SK-N-SH (cell line): ENCODE data around the gene SCYGR3. TPM values are rescaled to one million over a fixed set of nuclear protein-coding genes. Genes with fewer than 3 reads are reported as not detected.
A peak's percentile ranks its signal among the peaks of the same experiment; 100 is the strongest.

Experiments used
- CTCF ChIA-PET: fragments of 300-600, 350-600 bp; formaldehyde crosslinking; extraction: SDS; loops from one replicate; lab custom pipeline; 2021; lab: Yijun Ruan, JAX
- POLR2A ChIA-PET: fragments of 350-600 bp; sonication (Branson Sonifier 250); formaldehyde crosslinking; extraction: SDS; loops from one replicate; lab custom pipeline; 2020; ENCODE audit warnings: antibody characterized with exemption, inconsistent platforms; lab: Yijun Ruan, JAX
- DNase-seq: peaks from one replicate; pipeline ENCODE4 v3.0.0; 2012
- H2AFZ ChIP-seq: fragments of 200-600 bp; sonication (generic); 2 replicates; pipeline ENCODE4 v1.8.1; 2016; ENCODE audit warnings: antibody characterized with exemption, mild to moderate bottlenecking, low read depth
- H3F3A ChIP-seq: fragments of 200-600 bp; sonication (generic); replicated peaks from 2 replicates; pipeline ENCODE3; 2016; ENCODE audit warnings: antibody characterized with exemption, mild to moderate bottlenecking; ENCODE audit not compliant: insufficient read depth
- H3K27ac ChIP-seq, 2 experiments: fragments of 200-500 bp in 1 of 2; fragments of 200-600 bp in 1 of 2; sonication (Bioruptor generic) in 1 of 2; sonication (generic), shearing (Covaris generic) in 1 of 2; 2 replicates each; pipeline versions ENCODE4 v1.5.1 to v1.6.1; 2014 to 2016; ENCODE audit warnings: low read depth in 2 of 2, inconsistent platforms in 1 of 2, low read length in 1 of 2, mild to moderate bottlenecking in 1 of 2, mixed read lengths in 1 of 2
- H3K27me3 ChIP-seq: fragments of 200-600 bp; sonication (generic), shearing (Covaris generic); 2 replicates; pipeline ENCODE4 v1.6.1; 2016; ENCODE audit warnings: mixed run types; ENCODE audit not compliant: insufficient read depth
- H3K36me3 ChIP-seq, 2 experiments: fragments of 200-500 bp in 1 of 2; fragments of 200-600 bp in 1 of 2; sonication (Bioruptor generic) in 1 of 2; sonication (generic) in 1 of 2; replicated peaks in 1 of 2; 2 replicates each; pipeline versions ENCODE3 to v1.5.1; 2014 to 2016; ENCODE audit warnings: low read length in 1 of 2, mild to moderate bottlenecking in 1 of 2; ENCODE audit not compliant: insufficient read depth in 2 of 2, control insufficient read depth in 1 of 2
- H3K4me1 ChIP-seq, 2 experiments: fragments of 200-500 bp in 1 of 2; fragments of 200-600 bp in 1 of 2; sonication (Bioruptor generic) in 1 of 2; sonication (generic), shearing (Covaris generic) in 1 of 2; 2 replicates each; pipeline versions ENCODE4 v1.5.1 to v1.6.1; 2014 to 2016; ENCODE audit warnings: low read depth in 1 of 2, low read length in 1 of 2, mixed run types in 1 of 2; ENCODE audit not compliant: insufficient read depth in 2 of 2, control insufficient read depth in 1 of 2
- H3K4me2 ChIP-seq: fragments of 200-600 bp; sonication (generic), shearing (Covaris generic); 2 replicates; pipeline ENCODE4 v1.6.1; 2017; ENCODE audit warnings: mixed run types
- H3K4me3 ChIP-seq, 2 experiments: fragments of 200-500 bp in 1 of 2; fragments of 200-600 bp in 1 of 2; sonication (Bioruptor generic) in 1 of 2; sonication (generic), shearing (Covaris generic) in 1 of 2; 2 replicates each; pipeline versions ENCODE4 v1.5.1 to v1.8.1; 2014 to 2016; ENCODE audit warnings: low read depth in 2 of 2, inconsistent platforms in 1 of 2, low read length in 1 of 2, mild to moderate bottlenecking in 1 of 2, mixed read lengths in 1 of 2, moderate library complexity in 1 of 2
- H3K79me2 ChIP-seq: fragments of 200-600 bp; sonication (generic); 2 replicates; pipeline ENCODE4 v1.8.1; 2017; ENCODE audit warnings: mild to moderate bottlenecking; ENCODE audit not compliant: insufficient read depth
- H3K9ac ChIP-seq: fragments of 200-600 bp; sonication (generic); 2 replicates; pipeline ENCODE4 v1.6.1; 2017; ENCODE audit warnings: mixed run types
- H3K9me2 ChIP-seq: fragments of 200-600 bp; sonication (generic); 2 replicates; pipeline ENCODE4 v1.6.1; 2017; ENCODE audit warnings: mixed run types
- H3K9me3 ChIP-seq: fragments of 200-600 bp; sonication (generic); 2 replicates; pipeline ENCODE4 v1.6.1; 2017; ENCODE audit warnings: mixed run types, mild to moderate bottlenecking, moderate library complexity
- H4K20me1 ChIP-seq: fragments of 200-600 bp; sonication (generic); 2 replicates; pipeline ENCODE4 v1.6.1; 2017; ENCODE audit warnings: mild to moderate bottlenecking, mixed run types; ENCODE audit not compliant: insufficient read depth
- GATA2 ChIP-seq: sonication (generic); formaldehyde crosslinking; IDR thresholded peaks from 2 replicates; pipeline ENCODE4 v1.5.0; 2020; ENCODE audit warnings: mild to moderate bottlenecking, missing genetic modification reagents
- MEF2A ChIP-seq: IDR thresholded peaks from 2 replicates; pipeline ENCODE4 v1.4.0; 2012; ENCODE audit warnings: low read depth, borderline replicate concordance
- RAD21 ChIP-seq: IDR thresholded peaks from 2 replicates; pipeline ENCODE4 v1.6.1; 2012; ENCODE audit warnings: mild to moderate bottlenecking, low read length
- SMC3 ChIP-seq: IDR thresholded peaks from 2 replicates; pipeline ENCODE4 v1.6.1; 2012; ENCODE audit warnings: low read depth, low read length, improper control_type of control experiment
- TEAD4 ChIP-seq: IDR thresholded peaks from 2 replicates; pipeline ENCODE4 v1.4.0; 2012; ENCODE audit warnings: mild to moderate bottlenecking, borderline replicate concordance; ENCODE audit not compliant: insufficient read depth
- YY1 ChIP-seq: IDR thresholded peaks from 2 replicates; pipeline ENCODE4 v1.4.0; 2012; ENCODE audit warnings: low read depth, mild to moderate bottlenecking
- WGBS: methylation state at CpG from one replicate; pipeline ENCODE4 v1.1.6; 2017; ENCODE audit warnings: low lambda C conversion rate; 5-methylcytosine and 5-hydroxymethylcytosine counted together
- polyA plus RNA-seq, 3 experiments: library from polyadenylated mRNA; depleted of rRNA; stranded (reverse); fragments of >200 nt; gene quantifications; 2 replicates each; pipeline ENCODE4 v1.2.3, GENCODE V29; 2012
- TF ChIP-seq, protein P1 (sequence below): fragments of 150-350 bp; IDR thresholded peaks from 2 replicates; pipeline ENCODE4 v1.6.1; 2017; ENCODE audit warnings: antibody characterized with exemption, low read length, low read depth, borderline replicate concordance
- TF ChIP-seq, protein P2 (sequence below): fragments of 150-350 bp; IDR thresholded peaks from 2 replicates; pipeline ENCODE4 v1.6.1; 2016; ENCODE audit warnings: mild to moderate bottlenecking, low read depth, low read length
- TF ChIP-seq, protein P3 (sequence below): IDR thresholded peaks from 2 replicates; pipeline ENCODE4 v1.4.0; 2012; ENCODE audit warnings: low read depth, borderline replicate concordance

SCYGR3 gene
- polyA plus RNA-seq, 1 of the 3 experiments (the other 2 are of a cell fraction): not detected

DNA sequence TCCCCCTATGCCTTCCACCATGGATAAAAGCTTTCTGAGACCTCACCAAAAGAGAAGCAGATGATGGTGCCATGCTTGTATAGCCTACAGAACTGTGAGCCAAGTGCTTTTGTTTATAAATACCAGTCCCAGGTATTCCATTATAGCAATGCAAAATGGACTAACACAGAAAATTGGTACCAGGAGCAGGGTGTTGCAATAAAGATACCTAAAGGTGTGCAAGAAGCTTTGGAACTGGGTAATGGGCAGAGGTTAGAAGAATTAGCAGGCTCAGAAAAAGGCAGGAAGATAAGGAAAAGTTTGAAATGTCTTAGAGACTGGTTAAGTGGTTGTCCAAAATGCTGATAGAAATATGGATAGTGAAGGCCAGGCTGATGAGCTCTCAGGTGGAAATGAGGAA is 32.3 kb downstream of the SCYGR3 start:
- Histone ChIP-seq H3F3A (no peaks in the 10 kb centered on the region), H3K27me3 (no peaks in the 10 kb centered on the region; the same call in 1 of the 2 replicates), H3K27ac (no peak overlapping the region), H2AFZ (no peak overlapping the region), H3K4me2 (no peak overlapping the region), H3K9me3 (0 out of 2 replicates have a peak, but pooled peaks cover 3% of the 10 kb centered on the region), H3K36me3 (no peaks in the 10 kb centered on the region), H3K4me1 (no peaks in the 10 kb centered on the region; a peak in 1 of 4 replicates), H4K20me1 (no peaks in the 10 kb centered on the region), H3K4me3 (no peak overlapping the region), H3K79me2 (no peaks in the 10 kb centered on the region), H3K9me2 (no peaks in the 10 kb centered on the region), H3K9ac (no peak overlapping the region)
- no peak for TF ChIP-seq YY1
- TF ChIP-seq MEF2A: no peak
- DNase-seq: no peak
- ChIA-PET POLR2A (no interaction called here), CTCF (no interaction called here)

DNA sequence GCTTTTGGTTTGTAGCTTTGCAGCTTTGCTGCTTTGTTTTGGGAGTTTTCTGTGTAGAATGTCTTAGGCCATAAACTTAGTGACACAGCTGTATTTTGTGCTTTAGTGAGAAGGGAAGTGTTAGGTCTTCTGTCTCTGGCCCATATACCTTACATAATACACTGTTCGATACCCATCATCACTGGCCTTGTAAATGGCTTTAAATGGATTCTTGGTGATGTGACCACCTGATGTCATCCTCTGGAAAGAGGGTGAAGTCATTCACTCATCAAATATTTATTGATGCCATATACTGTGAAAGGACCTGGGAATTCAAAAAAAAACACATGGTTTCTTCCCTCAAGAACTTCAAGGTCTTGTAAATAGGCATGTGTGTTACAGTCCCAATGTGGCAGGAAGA is 34.8 kb downstream of the SCYGR3 start:
- Histone ChIP-seq H2AFZ (no peak overlapping the region), H3K79me2 (no peaks in the 10 kb centered on the region), H3F3A (no peaks in the 10 kb centered on the region), H3K36me3 (no peaks in the 10 kb centered on the region), H3K9me2 (no peaks in the 10 kb centered on the region), H3K27ac (no peak overlapping the region), H3K4me2 (no peak overlapping the region)
- 95% methylated on average over 1 of the region's 1 CpG for WGBS
- POLR2A ChIA-PET: no interaction called here
- TF ChIP-seq, protein P1, sequence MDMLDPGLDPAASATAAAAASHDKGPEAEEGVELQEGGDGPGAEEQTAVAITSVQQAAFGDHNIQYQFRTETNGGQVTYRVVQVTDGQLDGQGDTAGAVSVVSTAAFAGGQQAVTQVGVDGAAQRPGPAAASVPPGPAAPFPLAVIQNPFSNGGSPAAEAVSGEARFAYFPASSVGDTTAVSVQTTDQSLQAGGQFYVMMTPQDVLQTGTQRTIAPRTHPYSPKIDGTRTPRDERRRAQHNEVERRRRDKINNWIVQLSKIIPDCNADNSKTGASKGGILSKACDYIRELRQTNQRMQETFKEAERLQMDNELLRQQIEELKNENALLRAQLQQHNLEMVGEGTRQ: no peak
- no peak for TF ChIP-seq GATA2 (CRISPR knock-in tag)
- TF ChIP-seq, all 33 proteins: peak for 0
- Histone ChIP-seq H3K4me3 (no peak overlapping the region), H3K9ac (no peak overlapping the region), H3K9me3 (0 out of 2 replicates have a peak, but pooled peaks cover 3% of the 10 kb centered on the region), H4K20me1 (no peaks in the 10 kb centered on the region), H3K27me3 (no peaks in the 10 kb centered on the region), H3K4me1 (no peaks in the 10 kb centered on the region)
- CTCF ChIA-PET: interaction anchor here (0.9 to 1.0 kb wide), 2 partner anchors 15 to 186 kb away, joined by 3 to 4 read pairs; no protein-coding TSS in a partner anchor
- no peak for DNase-seq

DNA sequence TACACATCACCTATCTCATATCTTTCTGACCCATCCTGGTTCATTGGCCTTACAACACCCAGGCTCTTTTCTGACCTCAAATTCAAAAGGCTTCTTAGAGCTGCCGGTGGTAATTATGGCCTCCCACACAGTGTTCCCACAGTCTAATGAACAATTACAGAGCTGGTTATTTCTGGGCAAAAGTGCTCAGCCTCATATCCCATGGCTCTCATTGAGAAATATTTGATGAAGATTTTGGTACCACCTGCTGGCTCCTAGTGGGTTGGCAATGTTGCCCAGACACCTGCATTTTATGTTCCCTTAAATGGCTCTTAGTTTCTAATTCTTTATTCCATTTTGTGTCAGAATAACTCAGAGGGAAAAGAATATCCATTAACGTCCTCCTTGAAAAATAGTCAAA is 36.0 kb downstream of the SCYGR3 start:
- Histone ChIP-seq H3K9me2 (no peaks in the 10 kb centered on the region), H3K27me3 (no peaks in the 10 kb centered on the region), H3K79me2 (no peaks in the 10 kb centered on the region), H3K4me2 (no peak overlapping the region), H3K27ac (no peak overlapping the region), H4K20me1 (no peaks in the 10 kb centered on the region), H3K9ac (no peak overlapping the region), H3K9me3 (0 out of 2 replicates have a peak, but pooled peaks cover 3% of the 10 kb centered on the region), H3F3A (no peaks in the 10 kb centered on the region), H3K4me1 (no peaks in the 10 kb centered on the region), H3K4me3 (no peak overlapping the region), H3K36me3 (no peaks in the 10 kb centered on the region), H2AFZ (no peak overlapping the region)
- no peak for TF ChIP-seq MEF2A
- TF ChIP-seq, protein P2, sequence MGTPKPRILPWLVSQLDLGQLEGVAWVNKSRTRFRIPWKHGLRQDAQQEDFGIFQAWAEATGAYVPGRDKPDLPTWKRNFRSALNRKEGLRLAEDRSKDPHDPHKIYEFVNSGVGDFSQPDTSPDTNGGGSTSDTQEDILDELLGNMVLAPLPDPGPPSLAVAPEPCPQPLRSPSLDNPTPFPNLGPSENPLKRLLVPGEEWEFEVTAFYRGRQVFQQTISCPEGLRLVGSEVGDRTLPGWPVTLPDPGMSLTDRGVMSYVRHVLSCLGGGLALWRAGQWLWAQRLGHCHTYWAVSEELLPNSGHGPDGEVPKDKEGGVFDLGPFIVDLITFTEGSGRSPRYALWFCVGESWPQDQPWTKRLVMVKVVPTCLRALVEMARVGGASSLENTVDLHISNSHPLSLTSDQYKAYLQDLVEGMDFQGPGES: no peak
- 0 out of 2 replicates have a peak, but pooled peaks have one; percentile 8 for TF ChIP-seq RAD21
- TF ChIP-seq YY1: no peak
- TF ChIP-seq SMC3: no peak
- TF ChIP-seq TEAD4: no peak
- TF ChIP-seq, protein P3, sequence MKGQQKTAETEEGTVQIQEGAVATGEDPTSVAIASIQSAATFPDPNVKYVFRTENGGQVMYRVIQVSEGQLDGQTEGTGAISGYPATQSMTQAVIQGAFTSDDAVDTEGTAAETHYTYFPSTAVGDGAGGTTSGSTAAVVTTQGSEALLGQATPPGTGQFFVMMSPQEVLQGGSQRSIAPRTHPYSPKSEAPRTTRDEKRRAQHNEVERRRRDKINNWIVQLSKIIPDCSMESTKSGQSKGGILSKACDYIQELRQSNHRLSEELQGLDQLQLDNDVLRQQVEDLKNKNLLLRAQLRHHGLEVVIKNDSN: no peak
- DNase-seq: no peak
- CTCF ChIA-PET: interaction anchor here (0.8 to 1.9 kb wide), 5 partner anchors 9 to 173 kb away, joined by 3 to 5 read pairs (median 3); no protein-coding TSS in a partner anchor
- 62% methylated on average over 2 of the region's 2 CpGs for WGBS
- POLR2A ChIA-PET: no interaction called here
